ENCODE data around the gene MOV10L1. TPM values are rescaled to one million over a fixed set of nuclear protein-coding genes. Genes with fewer than 3 reads are reported as not detected.

MOV10L1 gene
- total and polyA plus RNA-seq, 9 of the 15 experiments (the other 6 are each of a cell fraction or from before 2014, with no cell fraction given): 0.06 to 0.43 (median 0.15) TPM

- TF ChIP-seq TEAD1 (CRISPR knock-in tag; IDR thresholded peaks at IDR 0.05) (peak; percentile 93 to 95), ARNT (IDR thresholded peaks at IDR 0.05) (peak; percentile 66 to 79; a peak in 3 of 4 replicates), JUN (IDR thresholded peaks at IDR 0.05; ENCODE audit: borderline replicate concordance, low read depth, low read length) (peak; percentile 94), JUN (CRISPR knock-in tag; IDR thresholded peaks at IDR 0.05; ENCODE audit: borderline replicate concordance) (no peak), CREB1 (IDR thresholded peaks at IDR 0.05) (peak; percentile 94), CREB1 (CRISPR knock-in tag; IDR thresholded peaks at IDR 0.05) (peak; percentile 94), NCOA1 (IDR thresholded peaks at IDR 0.05; ENCODE audit: low read depth) (peak; percentile 95), PTRF (tag; IDR thresholded peaks at IDR 0.05) (no peak), TARDBP (IDR thresholded peaks at IDR 0.05) (peak; percentile 76; the same call in 1 of the 2 replicates), TBP (optimal IDR thresholded peaks at IDR 0.05; ENCODE audit: low read depth, low read length) (peak; percentile 62), PHTF2 (CRISPR knock-in tag; IDR thresholded peaks at IDR 0.05) (no peak), PHF20 (IDR thresholded peaks at IDR 0.05; ENCODE audit: partially characterized antibody) (no peak), CREB3L1 (IDR thresholded peaks at IDR 0.05; ENCODE audit: borderline replicate concordance, low read depth) (peak; percentile 72; the same call in 1 of the 2 replicates), TAF1 (IDR thresholded peaks at IDR 0.05; ENCODE audit: control insufficient read depth, extremely low read depth, insufficient read depth, low read length, severe bottlenecking) (peak; percentile 51), ZNF24 (IDR thresholded peaks at IDR 0.05) (no peak)
- TF ChIP-seq, protein P1, sequence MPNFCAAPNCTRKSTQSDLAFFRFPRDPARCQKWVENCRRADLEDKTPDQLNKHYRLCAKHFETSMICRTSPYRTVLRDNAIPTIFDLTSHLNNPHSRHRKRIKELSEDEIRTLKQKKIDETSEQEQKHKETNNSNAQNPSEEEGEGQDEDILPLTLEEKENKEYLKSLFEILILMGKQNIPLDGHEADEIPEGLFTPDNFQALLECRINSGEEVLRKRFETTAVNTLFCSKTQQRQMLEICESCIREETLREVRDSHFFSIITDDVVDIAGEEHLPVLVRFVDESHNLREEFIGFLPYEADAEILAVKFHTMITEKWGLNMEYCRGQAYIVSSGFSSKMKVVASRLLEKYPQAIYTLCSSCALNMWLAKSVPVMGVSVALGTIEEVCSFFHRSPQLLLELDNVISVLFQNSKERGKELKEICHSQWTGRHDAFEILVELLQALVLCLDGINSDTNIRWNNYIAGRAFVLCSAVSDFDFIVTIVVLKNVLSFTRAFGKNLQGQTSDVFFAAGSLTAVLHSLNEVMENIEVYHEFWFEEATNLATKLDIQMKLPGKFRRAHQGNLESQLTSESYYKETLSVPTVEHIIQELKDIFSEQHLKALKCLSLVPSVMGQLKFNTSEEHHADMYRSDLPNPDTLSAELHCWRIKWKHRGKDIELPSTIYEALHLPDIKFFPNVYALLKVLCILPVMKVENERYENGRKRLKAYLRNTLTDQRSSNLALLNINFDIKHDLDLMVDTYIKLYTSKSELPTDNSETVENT (CRISPR knock-in tag; IDR thresholded peaks at IDR 0.05): no peak
- TF ChIP-seq, protein P2, sequence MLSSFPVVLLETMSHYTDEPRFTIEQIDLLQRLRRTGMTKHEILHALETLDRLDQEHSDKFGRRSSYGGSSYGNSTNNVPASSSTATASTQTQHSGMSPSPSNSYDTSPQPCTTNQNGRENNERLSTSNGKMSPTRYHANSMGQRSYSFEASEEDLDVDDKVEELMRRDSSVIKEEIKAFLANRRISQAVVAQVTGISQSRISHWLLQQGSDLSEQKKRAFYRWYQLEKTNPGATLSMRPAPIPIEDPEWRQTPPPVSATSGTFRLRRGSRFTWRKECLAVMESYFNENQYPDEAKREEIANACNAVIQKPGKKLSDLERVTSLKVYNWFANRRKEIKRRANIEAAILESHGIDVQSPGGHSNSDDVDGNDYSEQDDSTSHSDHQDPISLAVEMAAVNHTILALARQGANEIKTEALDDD (IDR thresholded peaks at IDR 0.05): peak; percentile 85
- TF ChIP-seq, protein P3, sequence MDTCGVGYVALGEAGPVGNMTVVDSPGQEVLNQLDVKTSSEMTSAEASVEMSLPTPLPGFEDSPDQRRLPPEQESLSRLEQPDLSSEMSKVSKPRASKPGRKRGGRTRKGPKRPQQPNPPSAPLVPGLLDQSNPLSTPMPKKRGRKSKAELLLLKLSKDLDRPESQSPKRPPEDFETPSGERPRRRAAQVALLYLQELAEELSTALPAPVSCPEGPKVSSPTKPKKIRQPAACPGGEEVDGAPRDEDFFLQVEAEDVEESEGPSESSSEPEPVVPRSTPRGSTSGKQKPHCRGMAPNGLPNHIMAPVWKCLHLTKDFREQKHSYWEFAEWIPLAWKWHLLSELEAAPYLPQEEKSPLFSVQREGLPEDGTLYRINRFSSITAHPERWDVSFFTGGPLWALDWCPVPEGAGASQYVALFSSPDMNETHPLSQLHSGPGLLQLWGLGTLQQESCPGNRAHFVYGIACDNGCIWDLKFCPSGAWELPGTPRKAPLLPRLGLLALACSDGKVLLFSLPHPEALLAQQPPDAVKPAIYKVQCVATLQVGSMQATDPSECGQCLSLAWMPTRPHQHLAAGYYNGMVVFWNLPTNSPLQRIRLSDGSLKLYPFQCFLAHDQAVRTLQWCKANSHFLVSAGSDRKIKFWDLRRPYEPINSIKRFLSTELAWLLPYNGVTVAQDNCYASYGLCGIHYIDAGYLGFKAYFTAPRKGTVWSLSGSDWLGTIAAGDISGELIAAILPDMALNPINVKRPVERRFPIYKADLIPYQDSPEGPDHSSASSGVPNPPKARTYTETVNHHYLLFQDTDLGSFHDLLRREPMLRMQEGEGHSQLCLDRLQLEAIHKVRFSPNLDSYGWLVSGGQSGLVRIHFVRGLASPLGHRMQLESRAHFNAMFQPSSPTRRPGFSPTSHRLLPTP (IDR thresholded peaks at IDR 0.05; ENCODE audit: borderline replicate concordance, extremely low read depth, insufficient read length): no peak
- TF ChIP-seq, protein P4, sequence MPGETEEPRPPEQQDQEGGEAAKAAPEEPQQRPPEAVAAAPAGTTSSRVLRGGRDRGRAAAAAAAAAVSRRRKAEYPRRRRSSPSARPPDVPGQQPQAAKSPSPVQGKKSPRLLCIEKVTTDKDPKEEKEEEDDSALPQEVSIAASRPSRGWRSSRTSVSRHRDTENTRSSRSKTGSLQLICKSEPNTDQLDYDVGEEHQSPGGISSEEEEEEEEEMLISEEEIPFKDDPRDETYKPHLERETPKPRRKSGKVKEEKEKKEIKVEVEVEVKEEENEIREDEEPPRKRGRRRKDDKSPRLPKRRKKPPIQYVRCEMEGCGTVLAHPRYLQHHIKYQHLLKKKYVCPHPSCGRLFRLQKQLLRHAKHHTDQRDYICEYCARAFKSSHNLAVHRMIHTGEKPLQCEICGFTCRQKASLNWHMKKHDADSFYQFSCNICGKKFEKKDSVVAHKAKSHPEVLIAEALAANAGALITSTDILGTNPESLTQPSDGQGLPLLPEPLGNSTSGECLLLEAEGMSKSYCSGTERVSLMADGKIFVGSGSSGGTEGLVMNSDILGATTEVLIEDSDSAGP (CRISPR knock-in tag; IDR thresholded peaks at IDR 0.05): no peak
Observed at GRCh38 chr22:50118557-50119168, 28.9 kb downstream of the MOV10L1 start (continued).

Data from K562 (cell line).